ENCODE measurements around the gene KDM6A. TPM values are rescaled to one million over a fixed set of nuclear protein-coding genes. Genes with fewer than 3 reads are reported as not detected.
"Not testable (repeated sequence)": the region's sequence is repeated elsewhere in the genome, so short reads cannot be mapped to it uniquely, and the experiment has no call there.

KDM6A gene
- total and polyA plus RNA-seq, 9 of the 15 experiments (the other 6 are each of a cell fraction or from before 2014, with no cell fraction given), result 8.4 to 34.3 (median 22.9) TPM

GRCh38 chrX:45134775-45135174 lies 261.8 kb downstream of the KDM6A start (continued):
- TF ChIP-seq FOXM1 (IDR thresholded peaks at IDR 0.05; ENCODE audit: low read depth) (no peak), FOXM1 (CRISPR knock-in tag; IDR thresholded peaks at IDR 0.05; ENCODE audit: low read depth) (no peak), ZNF644 (tag; IDR thresholded peaks at IDR 0.05; ENCODE audit: low read depth) (no peak)

GRCh38 chrX:45135391-45136075 lies 262.5 kb downstream of the KDM6A start:
- ATAC-seq; intact Hi-C loops (cut with micrococcal nuclease); H3K4me3 ChIP-seq; BruUV-seq (replicated peaks); H2AFZ ChIP-seq (ENCODE audit: low read depth, low read length); H3K79me2 ChIP-seq (ENCODE audit: control insufficient read depth, insufficient read depth, low read length); H3K9ac ChIP-seq (ENCODE audit: insufficient read depth in 1 of 2, low read depth in 2 of 2, low read length in 2 of 2); H3K9me3 ChIP-seq (replicated peaks; ENCODE audit: control insufficient read depth, insufficient read depth, low read depth, low read length); H3K4me2 ChIP-seq (ENCODE audit: insufficient read depth, low read length); DNase-seq (ENCODE audit: extremely low read depth in 1 of 4, low spot score in 3 of 4); H3K9me1 ChIP-seq (ENCODE audit: control insufficient read depth, insufficient read depth, low read length); H3K27me3 ChIP-seq (ENCODE audit: control insufficient read depth in 2 of 2, insufficient read depth in 2 of 2, low read length in 2 of 2); in situ Hi-C loops (cut with MboI); H3K27ac ChIP-seq (ENCODE audit: extremely low read depth, low read depth, low read length); H3K36me3 ChIP-seq (ENCODE audit: control insufficient read depth, insufficient read depth, low read length); H4K20me1 ChIP-seq (replicated peaks; ENCODE audit: control insufficient read depth, insufficient read depth, low read length); CTCF ChIA-PET (ENCODE audit: low intra/inter-chr PET ratio); H3K4me1 ChIP-seq (replicated peaks in 1 of 2; ENCODE audit: control insufficient read depth in 2 of 2, insufficient read depth in 2 of 2, low read length in 2 of 2): not testable (repeated sequence)
- POLR2A ChIA-PET, result interaction anchor here (0.6 kb wide), 2 partner anchors 330 to 813 kb away, joined by 3 read pairs; no protein-coding TSS in a partner anchor
- WGBS (ENCODE audit: insufficient coverage, low coverage, missing lambda C conversion rate), result 61% methylated on average over 4 of the region's 4 CpGs
- FAIRE-seq, result peak; percentile 26

- no peaks in the 10 kb centered on the region for H3K79me2 ChIP-seq (ENCODE audit: control insufficient read depth, insufficient read depth, low read length)
- H3K9me1 ChIP-seq (ENCODE audit: control insufficient read depth, insufficient read depth, low read length), result no peaks in the 10 kb centered on the region
- H3K27ac ChIP-seq (ENCODE audit: extremely low read depth, low read depth, low read length), result no peak overlapping the region
- no peaks in the 10 kb centered on the region for H3K27me3 ChIP-seq (ENCODE audit: control insufficient read depth in 2 of 2, insufficient read depth in 2 of 2, low read length in 2 of 2)
- no TSS peak for BruUV-seq (replicated peaks)
- intact Hi-C loops (cut with micrococcal nuclease), result no loop called here
- H3K4me3 ChIP-seq, result no peak overlapping the region
- ChIA-PET CTCF (ENCODE audit: low intra/inter-chr PET ratio) (no interaction called here), POLR2A (no interaction called here)
- no peak overlapping the region for H3K4me2 ChIP-seq (ENCODE audit: insufficient read depth, low read length)
- no peak overlapping the region for H3K9ac ChIP-seq (ENCODE audit: insufficient read depth in 1 of 2, low read depth in 2 of 2, low read length in 2 of 2)
- no peak overlapping the region for H2AFZ ChIP-seq (ENCODE audit: low read depth, low read length)
- H4K20me1 ChIP-seq (replicated peaks; ENCODE audit: control insufficient read depth, insufficient read depth, low read length), result no peaks in the 10 kb centered on the region
- H3K36me3 ChIP-seq (ENCODE audit: control insufficient read depth, insufficient read depth, low read length), result no peaks in the 10 kb centered on the region
- H3K9me3 ChIP-seq (replicated peaks; ENCODE audit: control insufficient read depth, insufficient read depth, low read depth, low read length), result no peaks in the 10 kb centered on the region
- H3K4me1 ChIP-seq (replicated peaks in 1 of 2; ENCODE audit: control insufficient read depth in 2 of 2, insufficient read depth in 2 of 2, low read length in 2 of 2), result no peaks in the 10 kb centered on the region; a peak in 1 of 5 replicates
- FAIRE-seq (no peak), DNase-seq (ENCODE audit: extremely low read depth in 1 of 4, low spot score in 3 of 4) (no peak), ATAC-seq (no peak)
- in situ Hi-C loops (cut with MboI), result no loop called here
- TF ChIP-seq FOXA3 (CRISPR knock-in tag; conservative IDR thresholded peaks at IDR 0.05 in 1 of 2, IDR thresholded peaks at IDR 0.05 in 1 of 2) (no peak), BCL6 (CRISPR knock-in tag; IDR thresholded peaks at IDR 0.05) (no peak), MECOM (CRISPR knock-in tag; IDR thresholded peaks at IDR 0.05) (no peak), SP1 (CRISPR knock-in tag; IDR thresholded peaks at IDR 0.05) (no peak), DACH1 (IDR thresholded peaks at IDR 0.05; ENCODE audit: partially characterized antibody) (no peak), ZEB2 (IDR thresholded peaks at IDR 0.05) (no peak), ZNF717 (CRISPR knock-in tag; IDR thresholded peaks at IDR 0.05) (no peak), ZFX (CRISPR knock-in tag; IDR thresholded peaks at IDR 0.05) (no peak), E4F1 (CRISPR knock-in tag; IDR thresholded peaks at IDR 0.05; ENCODE audit: borderline replicate concordance) (no peak), TFAM (CRISPR knock-in tag; conservative IDR thresholded peaks at IDR 0.05) (no peak), ILF3 (IDR thresholded peaks at IDR 0.05; ENCODE audit: borderline replicate concordance) (no peak)
These were observed 264.5 kb downstream of the KDM6A start for GRCh38 chrX:45137531-45137930.
